ENCODE results near the gene CCND3. TPM values are rescaled to one million over a fixed set of nuclear protein-coding genes. Genes with fewer than 3 reads are reported as not detected.

Gene CCND3
- total and polyA plus RNA-seq, 2 of the 13 experiments (the other 11 are each of a cell fraction or from before 2014, with no cell fraction given), result 4.3 to 7.2 TPM

- TF ChIP-seq HBP1 (CRISPR knock-in tag; IDR thresholded peaks at IDR 0.05; ENCODE audit: low read depth) (no peak), ZFP90 (CRISPR knock-in tag; IDR thresholded peaks at IDR 0.05; ENCODE audit: borderline replicate concordance) (no peak), TFE3 (CRISPR knock-in tag; IDR thresholded peaks at IDR 0.05) (no peak), TCF12 (IDR thresholded peaks at IDR 0.05) (no peak), TCF12 (CRISPR knock-in tag; IDR thresholded peaks at IDR 0.05) (no peak), REXO4 (CRISPR knock-in tag; IDR thresholded peaks at IDR 0.05; ENCODE audit: borderline replicate concordance) (no peak), ZFP37 (CRISPR knock-in tag; IDR thresholded peaks at IDR 0.05; ENCODE audit: borderline replicate concordance) (no peak), EED (CRISPR knock-in tag; IDR thresholded peaks at IDR 0.05) (no peak), MEIS1 (CRISPR knock-in tag; IDR thresholded peaks at IDR 0.05; ENCODE audit: borderline replicate concordance) (no peak), REL (CRISPR knock-in tag; conservative IDR thresholded peaks at IDR 0.05) (no peak), NCOA1 (CRISPR knock-in tag; IDR thresholded peaks at IDR 0.05) (0 out of 2 replicates have a peak, but pooled peaks have one; percentile 13), RBFOX2 (IDR thresholded peaks at IDR 0.05; ENCODE audit: low read depth, low read length) (peak; percentile 63), ZNF143 (CRISPR knock-in tag; IDR thresholded peaks at IDR 0.05) (no peak), PHF5A (CRISPR knock-in tag; IDR thresholded peaks at IDR 0.05; ENCODE audit: low read depth, unreplicated experiment) (no peak), PHF20 (CRISPR knock-in tag; IDR thresholded peaks at IDR 0.05) (peak; percentile 16; the same call in 1 of the 2 replicates), POLR2AphosphoS5 (IDR thresholded peaks at IDR 0.05; ENCODE audit: low read depth, low read length) (peak; percentile 44; the same call in 1 of the 2 replicates), MTF2 (CRISPR knock-in tag; IDR thresholded peaks at IDR 0.05; ENCODE audit: borderline replicate concordance) (peak; percentile 54; the same call in 1 of the 2 replicates), MAF1 (CRISPR knock-in tag; IDR thresholded peaks at IDR 0.05; ENCODE audit: borderline replicate concordance) (no peak), TBX3 (IDR thresholded peaks at IDR 0.05; ENCODE audit: borderline replicate concordance) (peak; percentile 38; the same call in 1 of the 2 replicates), CC2D1A (CRISPR knock-in tag; IDR thresholded peaks at IDR 0.05) (no peak), ZBTB26 (CRISPR knock-in tag; IDR thresholded peaks at IDR 0.05; ENCODE audit: borderline replicate concordance) (no peak), ZMYM2 (CRISPR knock-in tag; IDR thresholded peaks at IDR 0.05) (no peak), KLF6 (CRISPR knock-in tag; IDR thresholded peaks at IDR 0.05) (no peak)
- TF ChIP-seq, protein P1, sequence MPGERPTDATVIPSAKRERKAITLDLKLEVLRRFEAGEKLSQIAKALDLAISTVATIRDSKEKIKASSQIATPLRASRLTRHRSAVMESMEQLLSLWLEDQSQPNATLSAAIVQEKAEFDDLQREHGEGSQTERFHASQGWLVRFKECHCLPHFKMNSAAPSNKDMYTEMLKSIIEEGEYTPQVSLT (CRISPR knock-in tag; IDR thresholded peaks at IDR 0.05; ENCODE audit: borderline replicate concordance, low read depth), result no peak
- TF ChIP-seq, protein P2, sequence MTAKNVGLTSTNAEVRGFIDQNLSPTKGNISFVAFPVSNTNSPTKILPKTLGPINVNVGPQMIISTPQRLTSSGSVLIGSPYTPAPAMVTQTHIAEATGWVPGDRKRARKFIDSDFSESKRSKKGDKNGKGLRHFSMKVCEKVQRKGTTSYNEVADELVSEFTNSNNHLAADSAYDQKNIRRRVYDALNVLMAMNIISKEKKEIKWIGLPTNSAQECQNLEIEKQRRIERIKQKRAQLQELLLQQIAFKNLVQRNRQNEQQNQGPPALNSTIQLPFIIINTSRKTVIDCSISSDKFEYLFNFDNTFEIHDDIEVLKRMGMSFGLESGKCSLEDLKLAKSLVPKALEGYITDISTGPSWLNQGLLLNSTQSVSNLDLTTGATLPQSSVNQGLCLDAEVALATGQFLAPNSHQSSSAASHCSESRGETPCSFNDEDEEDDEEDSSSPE (CRISPR knock-in tag; IDR thresholded peaks at IDR 0.05), result peak; percentile 60
Observed at GRCh38 chr6:41895300-41896233, 46.0 kb downstream of the CCND3 start, which contains the start of gene USP49 (continued).
